HepG2 (cell line): ENCODE data around the gene VSIG10L2. TPM values are rescaled to one million over a fixed set of nuclear protein-coding genes. Genes with fewer than 3 reads are reported as not detected.

Experiments used
- ATAC-seq: fragments of 200-7000 bp; cut with Tn5 transposase; 3 replicates; pipeline ENCODE4 v1.9.1; 2020; ENCODE audit warnings: mild to moderate bottlenecking, moderate library complexity
- BruUV-seq: library from RNA; stranded (reverse); fragments of 400-500 nt; replicated peaks from 2 replicates; lab custom pipeline; 2021; lab: Mats Ljungman, UMichigan
- CTCF ChIA-PET: fragments of 300-600 bp; formaldehyde crosslinking; extraction: SDS; loops from one replicate; lab custom pipeline; 2021; ENCODE audit warnings: low total read pairs, inconsistent platforms, low intra/inter-chr PET ratio; lab: Yijun Ruan, JAX
- POLR2A ChIA-PET: fragments of 350-600 bp; sonication (Branson Sonifier 250); formaldehyde crosslinking; loops from one replicate; lab custom pipeline; 2020; ENCODE audit warnings: antibody characterized with exemption, inconsistent platforms; lab: Yijun Ruan, JAX
- DNase-seq: peaks from one replicate; pipeline ENCODE4 v3.0.0-alpha.2; 2015; ENCODE audit warnings: low spot score
- FAIRE-seq: peaks from 3 replicates; lab custom pipeline; 2011; peaks lifted over from hg19 to GRCh38; lab: Jason Lieb, UNC
- H2AFZ ChIP-seq: one replicate; pipeline ENCODE4 v1.6.1; 2011; ENCODE audit warnings: low read length, inconsistent platforms
- H3K27ac ChIP-seq: fragments of 300-600 bp; 3 replicates; pipeline ENCODE4 v1.8.0; 2011; ENCODE audit warnings: mixed run types, mild to moderate bottlenecking, mixed read lengths, low read length, inconsistent platforms; ENCODE audit not compliant: insufficient read depth; ENCODE audit errors: extremely low read length
- H3K27me3 ChIP-seq, 2 experiments: fragments of 200-600 bp in 1 of 2; 2 replicates in 1 of 2; 3 replicates in 1 of 2; pipeline versions ENCODE4 v1.6.0 to v1.8.0; 2011; ENCODE audit warnings: low read length in 2 of 2, mild to moderate bottlenecking in 2 of 2, moderate library complexity in 2 of 2, inconsistent platforms in 1 of 2; ENCODE audit not compliant: insufficient read depth in 2 of 2, control insufficient read depth in 1 of 2
- H3K36me3 ChIP-seq, 2 experiments: fragments of 200-600 bp in 1 of 2; replicated peaks in 1 of 2; 2 replicates in 1 of 2; 3 replicates in 1 of 2; pipeline versions ENCODE4 v1.5.1 to v1.8.0; 2011; ENCODE audit warnings: low read length in 2 of 2, inconsistent platforms in 1 of 2; ENCODE audit not compliant: insufficient read depth in 2 of 2, control insufficient read depth in 1 of 2
- H3K4me1 ChIP-seq: 2 replicates; pipeline ENCODE4 v1.5.1; 2012; ENCODE audit warnings: low read length, inconsistent platforms; ENCODE audit not compliant: insufficient read depth
- H3K4me2 ChIP-seq: 2 replicates; pipeline ENCODE4 v1.6.0; 2011; ENCODE audit warnings: low read depth, low read length, inconsistent platforms
- H3K4me3 ChIP-seq, 3 experiments: fragments of 200-600 bp in 1 of 3; sonication (generic), shearing (Covaris generic) in 1 of 3; replicated peaks in 1 of 3; 2 replicates each; pipeline ENCODE4 v1.5.1; 2011 to 2016; ENCODE audit warnings: low read length in 3 of 3, inconsistent platforms in 2 of 3, low read depth in 2 of 3, mild to moderate bottlenecking in 2 of 3, control low read depth in 1 of 3, mixed read lengths in 1 of 3; ENCODE audit not compliant: insufficient read depth in 1 of 3
- H3K79me2 ChIP-seq: one replicate; pipeline ENCODE4 v1.6.1; 2011; ENCODE audit warnings: low read length, inconsistent platforms; ENCODE audit not compliant: insufficient read depth
- H3K9ac ChIP-seq: 2 replicates; pipeline ENCODE4 v1.6.0; 2011; ENCODE audit warnings: mild to moderate bottlenecking, low read depth, low read length, inconsistent platforms; ENCODE audit not compliant: insufficient read depth
- H3K9me3 ChIP-seq: 2 replicates; pipeline ENCODE4 v1.5.1; 2012; ENCODE audit warnings: mild to moderate bottlenecking, low read length
- H4K20me1 ChIP-seq: 2 replicates; pipeline ENCODE4 v1.6.0; 2011; ENCODE audit warnings: inconsistent platforms, mild to moderate bottlenecking, low read length, moderate library complexity; ENCODE audit not compliant: insufficient read depth
- FOXM1 ChIP-seq: sonication (generic); formaldehyde crosslinking; IDR thresholded peaks from 2 replicates; pipeline ENCODE4 v1.5.0; 2020; ENCODE audit warnings: missing genetic modification reagents
- NCOA1 ChIP-seq: sonication (generic); formaldehyde crosslinking; IDR thresholded peaks from 2 replicates; pipeline ENCODE4 v1.9.0; 2021; ENCODE audit warnings: missing genetic modification reagents
- PHF8 ChIP-seq: sonication (generic); formaldehyde crosslinking; IDR thresholded peaks from 2 replicates; pipeline ENCODE4 v1.5.0; 2020; ENCODE audit warnings: missing genetic modification reagents
- SPEN ChIP-seq: sonication (generic); formaldehyde crosslinking; IDR thresholded peaks from 2 replicates; pipeline ENCODE4 v1.5.1; 2020; ENCODE audit warnings: low read depth, mild to moderate bottlenecking, missing genetic modification reagents
- TOE1 ChIP-seq: sonication (generic); formaldehyde crosslinking; IDR thresholded peaks from 2 replicates; pipeline ENCODE4 v1.4.0; 2020; ENCODE audit warnings: mild to moderate bottlenecking, missing genetic modification reagents
- ZNF343 ChIP-seq: sonication (generic); formaldehyde crosslinking; IDR thresholded peaks from 2 replicates; pipeline ENCODE4 v1.4.0; 2020; ENCODE audit warnings: mild to moderate bottlenecking, missing genetic modification reagents
- ZNF451 ChIP-seq: sonication (generic); formaldehyde crosslinking; IDR thresholded peaks from 2 replicates; pipeline ENCODE4 v1.5.0; 2020; ENCODE audit warnings: mild to moderate bottlenecking, missing genetic modification reagents
- ZNF678 ChIP-seq: sonication (generic); formaldehyde crosslinking; IDR thresholded peaks from 2 replicates; pipeline ENCODE4 v1.4.0; 2020; ENCODE audit warnings: mild to moderate bottlenecking, missing genetic modification reagents
- ZNF879 ChIP-seq: sonication (generic); formaldehyde crosslinking; IDR thresholded peaks from 2 replicates; pipeline ENCODE4 v1.8.1; 2023; ENCODE audit warnings: missing genetic modification reagents
- WGBS: methylation state at CpG from one replicate; pipeline ENCODE4 v1.1.6; 2017; ENCODE audit warnings: low lambda C conversion rate; 5-methylcytosine and 5-hydroxymethylcytosine counted together
- in situ Hi-C: cut with HindIII; loops from 2 replicates; pipeline ENCODE4 v1.10.0; 2017; ENCODE audit warnings: low pct_unique_long_range_greater_than_20kb; ENCODE audit not compliant: extremely low pct_ligation_motif_present
- intact Hi-C: fragments of 100-400 bp; cut with micrococcal nuclease; formaldehyde crosslinking; loops from one replicate; pipeline ENCODE4 v1.10.0; 2022; ENCODE audit not compliant: unreplicated experiment
- polyA plus RNA-seq, 8 experiments: library from polyadenylated mRNA; depleted of rRNA in 3 of 8; stranded (reverse) in 7 of 8; unstranded in 1 of 8; fragments of >200 nt; fragmentation: Illumina TruSeq in 4 of 8; extraction: Trizol in 4 of 8; gene quantifications; 2 replicates each; pipeline versions ENCODE4 v1.2.1 to v1.2.3, GENCODE V29; 2011 to 2016; ENCODE audit warnings: low read depth in 4 of 8, missing spikeins in 1 of 8, mixed read lengths in 1 of 8; ENCODE audit not compliant: insufficient read depth in 1 of 8
- total RNA-seq, 5 experiments: library from RNA; depleted of rRNA; stranded (reverse); fragments of >200 nt; fragmentation: Illumina TruSeq; extraction: Trizol; gene quantifications; 2 replicates each; pipeline ENCODE4 v1.2.3, GENCODE V29; 2016; ENCODE audit warnings: low read depth in 1 of 5
- TF ChIP-seq, protein P1 (sequence below): fragments of 450-650 bp; IDR thresholded peaks from 2 replicates; pipeline ENCODE4 v1.6.1; 2016
- TF ChIP-seq, protein P2 (sequence below): sonication (generic); formaldehyde crosslinking; IDR thresholded peaks from 2 replicates; pipeline ENCODE4 v1.5.0; 2020; ENCODE audit warnings: mild to moderate bottlenecking, missing genetic modification reagents
- TF ChIP-seq, protein P3 (sequence below): sonication (generic); formaldehyde crosslinking; IDR thresholded peaks from 2 replicates; pipeline ENCODE4 v1.4.0; 2020; ENCODE audit warnings: mild to moderate bottlenecking, missing genetic modification reagents
- TF ChIP-seq, protein P4 (sequence below): sonication (generic); formaldehyde crosslinking; IDR thresholded peaks from 2 replicates; pipeline ENCODE4 v1.4.0; 2020; ENCODE audit warnings: missing genetic modification reagents

VSIG10L2 gene
- total and polyA plus RNA-seq, 2 of the 13 experiments (the other 11 are each of a cell fraction or from before 2014, with no cell fraction given), result 0.21 TPM; not detected in 1

DNA sequence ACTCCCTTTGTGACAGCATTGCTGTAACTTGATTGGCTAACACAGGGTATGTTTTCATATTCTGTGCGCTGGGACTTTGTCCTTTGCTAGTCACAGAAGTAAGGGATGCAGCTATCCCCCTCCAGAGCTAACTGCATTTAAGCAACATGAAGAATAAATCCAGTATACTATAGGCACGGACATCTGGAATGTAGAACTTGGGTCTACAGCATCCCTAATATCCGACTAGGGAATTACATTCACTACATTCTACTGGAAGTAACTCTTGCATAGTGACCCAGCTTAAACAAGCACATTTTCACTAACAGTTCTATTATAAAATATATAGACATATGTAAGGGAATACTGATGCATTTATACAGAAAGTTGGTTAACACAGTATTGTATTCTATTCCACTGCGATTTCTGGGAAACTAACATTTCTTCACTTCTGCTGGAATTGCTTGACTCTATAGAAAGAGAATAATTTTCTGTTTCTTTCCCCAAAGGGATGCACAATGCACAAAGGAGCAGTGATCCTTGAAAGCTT, 13.1 kb downstream of the VSIG10L2 start:
- no peak overlapping the region for H3K4me2 ChIP-seq
- no TSS peak for BruUV-seq
- H3K27me3 ChIP-seq, result no peaks in the 10 kb centered on the region
- WGBS, result 94% methylated on average over 4 of the region's 4 CpGs
- ATAC-seq, result no peak
- H2AFZ ChIP-seq, result no peak overlapping the region
- peaks cover 0 to 32% of the 10 kb centered on the region in 2 experiments; a peak in 3 of 5 replicates for H3K36me3 ChIP-seq
- H3K4me1 ChIP-seq, result no peaks in the 10 kb centered on the region
- intact Hi-C loops (no loop called here), in situ Hi-C loops (no loop called here)
- ChIA-PET CTCF (no interaction called here), POLR2A (no interaction called here)
- H4K20me1 ChIP-seq, result no peaks in the 10 kb centered on the region
- no peak for DNase-seq
- no peak overlapping the region for H3K27ac ChIP-seq
- no peak for FAIRE-seq
- no peak overlapping the region for H3K9ac ChIP-seq
- H3K4me3 ChIP-seq, result no peak overlapping the region
- H3K9me3 ChIP-seq, result no peaks in the 10 kb centered on the region
- H3K79me2 ChIP-seq, result no peaks in the 10 kb centered on the region
- TF ChIP-seq, protein P1, sequence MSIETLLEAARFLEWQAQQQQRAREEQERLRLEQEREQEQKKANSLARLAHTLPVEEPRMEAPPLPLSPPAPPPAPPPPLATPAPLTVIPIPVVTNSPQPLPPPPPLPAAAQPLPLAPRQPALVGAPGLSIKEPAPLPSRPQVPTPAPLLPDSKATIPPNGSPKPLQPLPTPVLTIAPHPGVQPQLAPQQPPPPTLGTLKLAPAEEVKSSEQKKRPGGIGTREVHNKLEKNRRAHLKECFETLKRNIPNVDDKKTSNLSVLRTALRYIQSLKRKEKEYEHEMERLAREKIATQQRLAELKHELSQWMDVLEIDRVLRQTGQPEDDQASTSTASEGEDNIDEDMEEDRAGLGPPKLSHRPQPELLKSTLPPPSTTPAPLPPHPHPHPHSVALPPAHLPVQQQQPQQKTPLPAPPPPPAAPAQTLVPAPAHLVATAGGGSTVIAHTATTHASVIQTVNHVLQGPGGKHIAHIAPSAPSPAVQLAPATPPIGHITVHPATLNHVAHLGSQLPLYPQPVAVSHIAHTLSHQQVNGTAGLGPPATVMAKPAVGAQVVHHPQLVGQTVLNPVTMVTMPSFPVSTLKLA, result no peak
- TF ChIP-seq ZNF879 (no peak), ZNF678 (CRISPR knock-in tag) (no peak), ZNF343 (CRISPR knock-in tag) (no peak), PHF8 (CRISPR knock-in tag) (no peak), TOE1 (no peak), FOXM1 (CRISPR knock-in tag) (no peak), ZNF451 (no peak), NCOA1 (CRISPR knock-in tag) (no peak), SPEN (CRISPR knock-in tag) (no peak)
- TF ChIP-seq, protein P2, sequence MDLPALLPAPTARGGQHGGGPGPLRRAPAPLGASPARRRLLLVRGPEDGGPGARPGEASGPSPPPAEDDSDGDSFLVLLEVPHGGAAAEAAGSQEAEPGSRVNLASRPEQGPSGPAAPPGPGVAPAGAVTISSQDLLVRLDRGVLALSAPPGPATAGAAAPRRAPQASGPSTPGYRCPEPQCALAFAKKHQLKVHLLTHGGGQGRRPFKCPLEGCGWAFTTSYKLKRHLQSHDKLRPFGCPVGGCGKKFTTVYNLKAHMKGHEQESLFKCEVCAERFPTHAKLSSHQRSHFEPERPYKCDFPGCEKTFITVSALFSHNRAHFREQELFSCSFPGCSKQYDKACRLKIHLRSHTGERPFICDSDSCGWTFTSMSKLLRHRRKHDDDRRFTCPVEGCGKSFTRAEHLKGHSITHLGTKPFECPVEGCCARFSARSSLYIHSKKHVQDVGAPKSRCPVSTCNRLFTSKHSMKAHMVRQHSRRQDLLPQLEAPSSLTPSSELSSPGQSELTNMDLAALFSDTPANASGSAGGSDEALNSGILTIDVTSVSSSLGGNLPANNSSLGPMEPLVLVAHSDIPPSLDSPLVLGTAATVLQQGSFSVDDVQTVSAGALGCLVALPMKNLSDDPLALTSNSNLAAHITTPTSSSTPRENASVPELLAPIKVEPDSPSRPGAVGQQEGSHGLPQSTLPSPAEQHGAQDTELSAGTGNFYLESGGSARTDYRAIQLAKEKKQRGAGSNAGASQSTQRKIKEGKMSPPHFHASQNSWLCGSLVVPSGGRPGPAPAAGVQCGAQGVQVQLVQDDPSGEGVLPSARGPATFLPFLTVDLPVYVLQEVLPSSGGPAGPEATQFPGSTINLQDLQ, result no peak
- TF ChIP-seq, protein P3, sequence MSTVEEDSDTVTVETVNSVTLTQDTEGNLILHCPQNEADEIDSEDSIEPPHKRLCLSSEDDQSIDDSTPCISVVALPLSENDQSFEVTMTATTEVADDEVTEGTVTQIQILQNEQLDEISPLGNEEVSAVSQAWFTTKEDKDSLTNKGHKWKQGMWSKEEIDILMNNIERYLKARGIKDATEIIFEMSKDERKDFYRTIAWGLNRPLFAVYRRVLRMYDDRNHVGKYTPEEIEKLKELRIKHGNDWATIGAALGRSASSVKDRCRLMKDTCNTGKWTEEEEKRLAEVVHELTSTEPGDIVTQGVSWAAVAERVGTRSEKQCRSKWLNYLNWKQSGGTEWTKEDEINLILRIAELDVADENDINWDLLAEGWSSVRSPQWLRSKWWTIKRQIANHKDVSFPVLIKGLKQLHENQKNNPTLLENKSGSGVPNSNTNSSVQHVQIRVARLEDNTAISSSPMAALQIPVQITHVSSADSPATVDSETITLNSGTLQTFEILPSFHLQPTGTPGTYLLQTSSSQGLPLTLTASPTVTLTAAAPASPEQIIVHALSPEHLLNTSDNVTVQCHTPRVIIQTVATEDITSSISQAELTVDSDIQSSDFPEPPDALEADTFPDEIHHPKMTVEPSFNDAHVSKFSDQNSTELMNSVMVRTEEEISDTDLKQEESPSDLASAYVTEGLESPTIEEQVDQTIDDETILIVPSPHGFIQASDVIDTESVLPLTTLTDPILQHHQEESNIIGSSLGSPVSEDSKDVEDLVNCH, result no peak
- TF ChIP-seq, protein P4, sequence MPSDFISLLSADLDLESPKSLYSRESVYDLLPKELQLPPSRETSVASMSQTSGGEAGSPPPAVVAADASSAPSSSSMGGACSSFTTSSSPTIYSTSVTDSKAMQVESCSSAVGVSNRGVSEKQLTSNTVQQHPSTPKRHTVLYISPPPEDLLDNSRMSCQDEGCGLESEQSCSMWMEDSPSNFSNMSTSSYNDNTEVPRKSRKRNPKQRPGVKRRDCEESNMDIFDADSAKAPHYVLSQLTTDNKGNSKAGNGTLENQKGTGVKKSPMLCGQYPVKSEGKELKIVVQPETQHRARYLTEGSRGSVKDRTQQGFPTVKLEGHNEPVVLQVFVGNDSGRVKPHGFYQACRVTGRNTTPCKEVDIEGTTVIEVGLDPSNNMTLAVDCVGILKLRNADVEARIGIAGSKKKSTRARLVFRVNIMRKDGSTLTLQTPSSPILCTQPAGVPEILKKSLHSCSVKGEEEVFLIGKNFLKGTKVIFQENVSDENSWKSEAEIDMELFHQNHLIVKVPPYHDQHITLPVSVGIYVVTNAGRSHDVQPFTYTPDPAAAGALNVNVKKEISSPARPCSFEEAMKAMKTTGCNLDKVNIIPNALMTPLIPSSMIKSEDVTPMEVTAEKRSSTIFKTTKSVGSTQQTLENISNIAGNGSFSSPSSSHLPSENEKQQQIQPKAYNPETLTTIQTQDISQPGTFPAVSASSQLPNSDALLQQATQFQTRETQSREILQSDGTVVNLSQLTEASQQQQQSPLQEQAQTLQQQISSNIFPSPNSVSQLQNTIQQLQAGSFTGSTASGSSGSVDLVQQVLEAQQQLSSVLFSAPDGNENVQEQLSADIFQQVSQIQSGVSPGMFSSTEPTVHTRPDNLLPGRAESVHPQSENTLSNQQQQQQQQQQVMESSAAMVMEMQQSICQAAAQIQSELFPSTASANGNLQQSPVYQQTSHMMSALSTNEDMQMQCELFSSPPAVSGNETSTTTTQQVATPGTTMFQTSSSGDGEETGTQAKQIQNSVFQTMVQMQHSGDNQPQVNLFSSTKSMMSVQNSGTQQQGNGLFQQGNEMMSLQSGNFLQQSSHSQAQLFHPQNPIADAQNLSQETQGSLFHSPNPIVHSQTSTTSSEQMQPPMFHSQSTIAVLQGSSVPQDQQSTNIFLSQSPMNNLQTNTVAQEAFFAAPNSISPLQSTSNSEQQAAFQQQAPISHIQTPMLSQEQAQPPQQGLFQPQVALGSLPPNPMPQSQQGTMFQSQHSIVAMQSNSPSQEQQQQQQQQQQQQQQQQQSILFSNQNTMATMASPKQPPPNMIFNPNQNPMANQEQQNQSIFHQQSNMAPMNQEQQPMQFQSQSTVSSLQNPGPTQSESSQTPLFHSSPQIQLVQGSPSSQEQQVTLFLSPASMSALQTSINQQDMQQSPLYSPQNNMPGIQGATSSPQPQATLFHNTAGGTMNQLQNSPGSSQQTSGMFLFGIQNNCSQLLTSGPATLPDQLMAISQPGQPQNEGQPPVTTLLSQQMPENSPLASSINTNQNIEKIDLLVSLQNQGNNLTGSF, result no peak
